NCI-H2081 treated with DMSO at 0.1 percent for 48 hours (cell line): ENCODE measurements around the gene LRRC63.
"Not testable (repeated sequence)": the region's sequence is repeated elsewhere in the genome, so short reads cannot be mapped to it uniquely, and the experiment has no call there.

ENCODE experiments used
- DNase-seq: peaks from one replicate; lab custom pipeline; 2025; lab: John Stamatoyannopoulos, UW

Gene LRRC63

GRCh38 chr13:46265292-46265691 is 53.6 kb downstream of the LRRC63 start:
- DNase-seq = no peak

DNA sequence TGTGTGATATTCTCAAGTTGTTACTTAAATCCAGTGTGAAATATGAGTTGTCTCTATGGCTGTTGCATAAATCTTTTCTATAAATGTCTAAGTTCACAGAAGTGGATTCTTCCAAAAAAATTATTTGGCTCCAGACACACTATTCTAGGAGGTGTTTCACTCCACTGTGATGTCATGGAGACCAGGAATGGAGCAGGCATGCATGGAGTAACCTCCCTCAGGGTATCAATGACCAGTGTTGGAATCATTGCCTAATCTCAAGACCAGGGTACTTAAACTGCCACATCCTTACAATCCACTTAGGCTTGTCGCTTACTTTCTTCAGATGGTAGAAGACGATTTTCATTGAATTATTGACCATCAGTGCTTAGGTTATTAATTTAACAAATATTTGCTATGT is 55.4 kb downstream of the LRRC63 start:
- no peak for DNase-seq

- DNase-seq = no peak
Measured at GRCh38 chr13:46270416-46270815, 58.7 kb downstream of the LRRC63 start.

GRCh38 chr13:46274094-46274698 is 62.5 kb downstream of the LRRC63 start:
- DNase-seq = no peak

GRCh38 chr13:46278474-46278873 is 66.7 kb downstream of the LRRC63 start:
- no peak for DNase-seq

DNA sequence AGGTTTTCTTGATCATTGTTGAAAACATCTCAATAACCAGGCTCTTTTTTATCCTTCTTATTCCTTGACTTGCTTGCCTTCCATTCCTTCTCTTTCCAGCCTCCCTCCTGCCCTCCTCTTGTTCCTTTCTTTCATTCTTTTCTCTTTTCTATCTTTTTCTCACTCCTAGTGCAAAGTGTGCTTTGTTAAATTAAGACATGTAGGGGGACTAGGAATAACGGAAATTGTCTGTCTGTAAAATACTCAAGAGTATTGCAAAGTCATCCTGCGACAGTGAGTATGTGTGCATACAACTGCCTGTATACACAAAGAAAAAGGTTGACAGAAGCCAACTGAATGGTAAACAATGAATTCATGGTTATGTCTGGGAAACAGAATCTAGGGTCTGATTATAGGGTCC is 70.1 kb downstream of the LRRC63 start:
- no peak for DNase-seq

- not testable (repeated sequence) for DNase-seq
Measured at GRCh38 chr13:46283912-46284824, 72.4 kb downstream of the LRRC63 start.

GRCh38 chr13:46286972-46287371 is 75.2 kb downstream of the LRRC63 start:
- no peak for DNase-seq

- DNase-seq = peak; percentile 2
Measured at GRCh38 chr13:46288570-46289259, 77.0 kb downstream of the LRRC63 start.

- no peak for DNase-seq
Measured at GRCh38 chr13:46289260-46289955, 77.7 kb downstream of the LRRC63 start.

GRCh38 chr13:46290434-46290833 is 78.7 kb downstream of the LRRC63 start:
- DNase-seq = no peak

- DNase-seq = no peak
Measured at GRCh38 chr13:46293436-46293835, 81.7 kb downstream of the LRRC63 start.

- DNase-seq = no peak
Measured at GRCh38 chr13:46295491-46296114, 83.9 kb downstream of the LRRC63 start.

DNA sequence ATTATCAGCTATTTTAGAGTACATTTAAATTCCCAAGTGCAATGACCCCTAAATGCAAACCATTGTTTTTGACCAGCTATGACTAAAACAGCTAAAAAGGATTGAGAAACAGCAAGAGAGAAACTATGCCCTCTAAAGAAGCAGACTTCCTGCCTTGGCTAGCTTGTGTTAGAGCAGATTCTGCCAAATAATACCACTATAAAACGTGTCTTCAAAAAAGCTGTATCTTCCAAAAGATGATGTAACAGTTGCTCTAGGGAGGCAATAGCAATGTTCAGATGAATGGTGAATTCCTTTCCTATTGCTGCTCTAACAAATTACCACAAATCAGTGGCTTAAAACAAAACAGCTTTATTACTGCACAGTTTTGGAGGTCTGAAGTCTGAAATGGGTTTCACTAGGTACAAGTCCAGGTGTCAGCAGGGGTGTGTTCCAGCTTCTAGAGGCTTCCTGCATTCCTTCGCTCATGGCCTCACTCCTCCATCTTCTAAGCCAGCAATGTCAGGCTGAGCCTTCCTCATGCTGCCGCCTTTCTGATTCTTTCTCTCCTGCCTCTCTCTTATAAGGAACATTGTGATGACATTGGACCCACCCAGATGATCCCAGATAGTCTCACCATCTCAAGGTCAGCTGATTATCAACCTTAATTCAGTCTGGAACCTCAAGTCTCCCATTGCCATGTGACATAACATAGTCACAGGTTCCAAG is 84.5 kb downstream of the LRRC63 start:
- no peak for DNase-seq

- no peak for DNase-seq
Measured at GRCh38 chr13:46296921-46297320, 85.2 kb downstream of the LRRC63 start.

DNA sequence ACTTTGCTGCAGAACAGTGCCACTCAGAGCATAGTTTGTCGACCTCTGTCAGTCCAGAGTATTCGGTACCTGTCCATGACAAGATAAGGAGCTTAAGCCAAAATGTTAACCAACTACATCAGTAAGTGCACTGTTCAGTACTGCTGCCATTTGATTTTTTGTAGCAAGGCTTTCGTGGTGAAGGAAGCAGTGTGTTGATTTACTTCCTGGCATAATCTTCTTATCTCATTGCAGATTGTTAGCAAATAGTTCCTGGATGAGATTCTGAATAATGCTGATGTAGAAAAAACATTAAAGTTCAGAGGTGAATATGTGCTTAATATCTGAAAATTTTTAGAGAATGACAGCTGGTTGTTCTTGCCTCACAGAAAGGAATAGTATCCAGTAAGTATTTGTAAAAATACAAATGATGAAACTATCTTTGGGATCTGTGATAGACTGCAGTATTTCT is 85.7 kb downstream of the LRRC63 start:
- DNase-seq = no peak

DNA sequence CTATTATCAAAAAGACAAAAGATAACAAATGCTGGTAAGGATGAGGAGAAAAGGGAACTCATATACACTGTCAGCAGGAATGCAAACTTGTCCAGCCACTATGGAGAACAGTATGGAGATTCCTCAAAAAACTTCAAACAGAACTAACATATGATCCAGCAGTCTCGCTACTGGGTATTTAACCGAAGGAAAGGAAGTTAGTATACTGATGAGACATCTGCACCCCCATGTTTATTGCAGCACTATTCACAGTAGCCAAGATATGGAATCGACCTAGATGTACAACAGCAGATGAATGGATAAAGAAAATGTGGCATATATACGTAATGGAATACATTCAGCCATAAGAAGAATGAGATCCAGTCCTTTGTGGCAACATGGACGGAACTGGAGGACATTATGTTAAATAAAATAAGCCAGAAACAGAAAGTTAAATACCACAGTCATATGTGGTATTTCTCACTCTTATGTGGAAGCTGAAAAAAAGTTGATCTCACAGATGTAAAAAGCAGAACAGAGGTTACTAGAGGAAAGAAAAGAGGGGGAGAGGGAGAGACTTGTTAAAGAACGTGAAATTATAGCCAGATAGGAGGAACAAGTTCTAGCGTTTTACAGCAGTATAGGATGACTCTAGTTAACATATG is 92.1 kb downstream of the LRRC63 start:
- no peak for DNase-seq

GRCh38 chr13:46304546-46304945 is 92.8 kb downstream of the LRRC63 start:
- DNase-seq = no peak

GRCh38 chr13:46307554-46307953 is 95.8 kb downstream of the LRRC63 start:
- DNase-seq = no peak

GRCh38 chr13:46310066-46310465 is 98.3 kb downstream of the LRRC63 start:
- DNase-seq = no peak

- DNase-seq = no peak
Measured at GRCh38 chr13:46311217-46311616, 99.5 kb downstream of the LRRC63 start.
